ENCODE results near the gene CDYL. TPM values are rescaled to one million over a fixed set of nuclear protein-coding genes. Genes with fewer than 3 reads are reported as not detected.

The CDYL gene
- total RNA-seq, 3 donors from 2014 or later (not counting 1 experiment from before 2014, with no cell fraction given): 81.3 to 101 (median 83.8) TPM

DNA sequence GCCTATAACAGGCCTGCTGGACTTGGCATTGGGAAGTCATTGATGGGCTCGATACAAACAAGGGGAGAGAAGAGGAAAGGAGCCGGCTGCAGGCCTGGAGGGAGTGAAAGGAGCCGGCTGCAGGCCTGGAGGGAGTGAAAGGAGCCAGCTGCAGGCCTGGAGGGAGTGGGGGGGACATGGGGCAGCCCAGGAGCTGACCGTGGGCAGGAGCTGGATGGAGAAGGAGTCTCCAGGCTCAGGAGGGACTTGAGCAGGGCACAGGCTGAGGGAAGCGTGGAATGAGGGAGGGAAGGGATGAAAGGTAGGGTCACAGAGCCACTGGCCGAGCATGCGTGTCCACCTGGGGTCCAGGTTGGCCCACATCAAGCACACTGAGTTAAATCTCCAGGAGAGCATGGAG, 195.6 kb downstream of the CDYL start:
- no peaks in the 10 kb centered on the region for H3K36me3 Mint-ChIP-seq
- Histone ChIP-seq H3K9me3 (ENCODE audit: control insufficient read depth, insufficient read depth, low read length) (no peaks in the 10 kb centered on the region), H3K27ac (ENCODE audit: low read length) (no peak overlapping the region), H3K27me3 (ENCODE audit: control insufficient read depth, insufficient read depth, low read length) (no peaks in the 10 kb centered on the region), H3K36me3 (ENCODE audit: control insufficient read depth, insufficient read depth, low read length) (no peaks in the 10 kb centered on the region), H3K4me1 (ENCODE audit: control insufficient read depth, insufficient read depth, low read length) (no peaks in the 10 kb centered on the region), H3K4me3 (ENCODE audit: low read length) (no peak overlapping the region)
- H3K4me1 Mint-ChIP-seq: no peaks in the 10 kb centered on the region
- TF ChIP-seq, protein P1, sequence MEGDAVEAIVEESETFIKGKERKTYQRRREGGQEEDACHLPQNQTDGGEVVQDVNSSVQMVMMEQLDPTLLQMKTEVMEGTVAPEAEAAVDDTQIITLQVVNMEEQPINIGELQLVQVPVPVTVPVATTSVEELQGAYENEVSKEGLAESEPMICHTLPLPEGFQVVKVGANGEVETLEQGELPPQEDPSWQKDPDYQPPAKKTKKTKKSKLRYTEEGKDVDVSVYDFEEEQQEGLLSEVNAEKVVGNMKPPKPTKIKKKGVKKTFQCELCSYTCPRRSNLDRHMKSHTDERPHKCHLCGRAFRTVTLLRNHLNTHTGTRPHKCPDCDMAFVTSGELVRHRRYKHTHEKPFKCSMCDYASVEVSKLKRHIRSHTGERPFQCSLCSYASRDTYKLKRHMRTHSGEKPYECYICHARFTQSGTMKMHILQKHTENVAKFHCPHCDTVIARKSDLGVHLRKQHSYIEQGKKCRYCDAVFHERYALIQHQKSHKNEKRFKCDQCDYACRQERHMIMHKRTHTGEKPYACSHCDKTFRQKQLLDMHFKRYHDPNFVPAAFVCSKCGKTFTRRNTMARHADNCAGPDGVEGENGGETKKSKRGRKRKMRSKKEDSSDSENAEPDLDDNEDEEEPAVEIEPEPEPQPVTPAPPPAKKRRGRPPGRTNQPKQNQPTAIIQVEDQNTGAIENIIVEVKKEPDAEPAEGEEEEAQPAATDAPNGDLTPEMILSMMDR (IDR thresholded peaks at IDR 0.05): no peak
- no peak overlapping the region for H3K4me3 Mint-ChIP-seq
- peaks cover 0 to under 1% of the 10 kb centered on the region in 2 donors for H3K9me3 Mint-ChIP-seq
- no peak overlapping the region for H3K27ac Mint-ChIP-seq
- ATAC-seq: peak in 1 of 3 donors; percentile 32
- intact Hi-C loops (cut with micrococcal nuclease): no loop called here
- H3K27me3 Mint-ChIP-seq (ENCODE audit: low read depth in 2 of 2): peaks cover 0 to 7% of the 10 kb centered on the region in 2 donors
- WGBS (ENCODE audit: insufficient coverage): 88% methylated on average over 7 of the region's 7 CpGs
- no peak for DNase-seq

DNA sequence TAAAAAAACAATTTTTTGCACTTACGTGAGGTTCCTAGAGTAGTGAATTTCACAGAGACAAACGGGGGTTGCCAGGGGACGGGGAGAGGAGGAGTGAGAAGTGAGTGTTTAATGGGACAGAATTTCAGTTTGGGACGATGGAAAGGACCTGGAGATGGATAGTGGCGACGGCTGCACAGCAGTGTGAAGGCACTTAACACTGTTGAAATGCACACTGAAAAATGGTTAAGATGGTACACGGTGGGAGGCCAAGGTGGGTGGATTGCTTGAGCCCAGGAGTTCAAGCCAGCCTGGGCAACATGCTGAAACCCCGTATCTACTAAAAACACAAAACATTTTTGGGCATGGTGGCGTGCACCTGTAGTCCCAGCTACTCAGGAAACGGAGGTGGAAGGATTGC, 196.2 kb downstream of the CDYL start:
- Histone ChIP-seq H3K27me3 (ENCODE audit: control insufficient read depth, insufficient read depth, low read length) (no peaks in the 10 kb centered on the region), H3K4me1 (ENCODE audit: control insufficient read depth, insufficient read depth, low read length) (no peaks in the 10 kb centered on the region), H3K27ac (ENCODE audit: low read length) (no peak overlapping the region), H3K36me3 (ENCODE audit: control insufficient read depth, insufficient read depth, low read length) (no peaks in the 10 kb centered on the region), H3K4me3 (ENCODE audit: low read length) (no peak overlapping the region), H3K9me3 (ENCODE audit: control insufficient read depth, insufficient read depth, low read length) (no peaks in the 10 kb centered on the region)
- Mint-ChIP-seq H3K9me3 (peaks cover 0 to 3% of the 10 kb centered on the region in 2 donors), H3K27ac (no peak overlapping the region), H3K27me3 (ENCODE audit: low read depth in 2 of 2) (peaks cover 0 to 7% of the 10 kb centered on the region in 2 donors), H3K36me3 (no peaks in the 10 kb centered on the region), H3K4me3 (no peak overlapping the region), H3K4me1 (no peaks in the 10 kb centered on the region)
- ATAC-seq (no peak), DNase-seq (no peak)
- 79% methylated on average over 10 of the region's 10 CpGs for WGBS (ENCODE audit: insufficient coverage)
- TF ChIP-seq, protein P1 (IDR thresholded peaks at IDR 0.05): no peak
- intact Hi-C loops (cut with micrococcal nuclease): no loop called here

DNA sequence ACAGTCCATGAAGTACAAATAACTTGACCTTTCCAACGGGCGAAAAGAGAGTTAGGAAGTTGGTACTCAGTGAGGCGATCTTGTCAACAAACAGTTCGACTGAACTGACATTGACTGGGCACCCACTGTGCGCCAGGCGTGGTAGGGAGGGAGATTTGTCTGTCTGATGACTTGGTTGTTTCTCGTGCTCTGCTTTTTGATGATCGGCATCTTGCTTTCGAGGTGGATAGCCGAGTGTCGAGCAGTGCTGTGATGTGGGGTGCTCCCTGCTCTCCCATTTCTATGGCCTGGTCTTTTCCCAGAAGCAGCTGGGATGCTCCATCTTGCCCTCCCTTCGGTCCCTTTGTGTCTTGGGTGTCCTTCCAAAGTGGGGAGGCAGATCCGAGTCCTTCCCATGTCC, 197.2 kb downstream of the CDYL start:
- TF ChIP-seq, protein P1 (IDR thresholded peaks at IDR 0.05): no peak
- Histone ChIP-seq H3K27ac (ENCODE audit: low read length) (no peak overlapping the region), H3K4me1 (ENCODE audit: control insufficient read depth, insufficient read depth, low read length) (no peaks in the 10 kb centered on the region), H3K27me3 (ENCODE audit: control insufficient read depth, insufficient read depth, low read length) (no peaks in the 10 kb centered on the region), H3K9me3 (ENCODE audit: control insufficient read depth, insufficient read depth, low read length) (no peaks in the 10 kb centered on the region), H3K4me3 (ENCODE audit: low read length) (no peak overlapping the region), H3K36me3 (ENCODE audit: control insufficient read depth, insufficient read depth, low read length) (no peaks in the 10 kb centered on the region)
- Mint-ChIP-seq H3K36me3 (no peaks in the 10 kb centered on the region), H3K4me1 (no peaks in the 10 kb centered on the region), H3K27me3 (ENCODE audit: low read depth in 2 of 2) (peaks cover 0 to 8% of the 10 kb centered on the region in 2 donors), H3K27ac (no peak overlapping the region), H3K9me3 (peaks cover 0 to 4% of the 10 kb centered on the region in 2 donors), H3K4me3 (no peak overlapping the region)
- intact Hi-C loops (cut with micrococcal nuclease): no loop called here
- 92% methylated on average over 13 of the region's 13 CpGs for WGBS (ENCODE audit: insufficient coverage)
- no peak for DNase-seq
- no peak for ATAC-seq

Measured in natural killer cell (primary cell).